IgD-negative memory B cell (primary cell): ENCODE measurements around the gene NPM1. TPM values are rescaled to one million over a fixed set of nuclear protein-coding genes. Genes with fewer than 3 reads are reported as not detected.
"Not testable (repeated sequence)": the region's sequence is repeated elsewhere in the genome, so short reads cannot be mapped to it uniquely, and the experiment has no call there.

ENCODE experiments used
- H3K27ac Mint-ChIP-seq, 3 donors: one replicate each; pipeline ENCODE4 v1.8.0; 2020 to 2022; ENCODE audit warnings: mild to moderate bottlenecking in 3 of 3, mixed read lengths in 3 of 3, moderate library complexity in 1 of 3
- H3K27me3 Mint-ChIP-seq: one replicate; pipeline ENCODE4 v1.8.0; 2021; ENCODE audit warnings: mixed read lengths
- H3K36me3 Mint-ChIP-seq: one replicate; pipeline ENCODE4 v1.8.0; 2020; ENCODE audit warnings: mild to moderate bottlenecking, mixed read lengths
- H3K4me1 Mint-ChIP-seq, 3 donors: one replicate each; pipeline ENCODE4 v1.8.0; 2020 to 2022; ENCODE audit warnings: mixed read lengths in 3 of 3, mild to moderate bottlenecking in 1 of 3
- H3K4me3 Mint-ChIP-seq, 4 donors: one replicate each; pipeline ENCODE4 v1.8.0; 2020 to 2022; ENCODE audit warnings: mild to moderate bottlenecking in 4 of 4, mixed read lengths in 4 of 4, moderate library complexity in 3 of 4
- H3K9me3 Mint-ChIP-seq, 3 donors: one replicate each; pipeline ENCODE4 v1.8.0; 2020 to 2021; ENCODE audit warnings: mixed read lengths in 3 of 3, mild to moderate bottlenecking in 1 of 3
- polyA plus RNA-seq: library from polyadenylated mRNA; unstranded; fragments of 300-500 nt; fragmentation: Illumina TruSeq; gene quantifications from one replicate; pipeline ENCODE4 v1.2.3, GENCODE V29; 2021

Gene NPM1
- polyA plus RNA-seq, 1 donor from 2014 or later: 715 TPM

GRCh38 chr5:171395042-171395441, 7.4 kb downstream of the NPM1 start:
- Mint-ChIP-seq H3K4me3 (peak overlapping the region in 1 of 4 donors; percentile 11), H3K36me3 (peaks cover 14% of the 10 kb centered on the region)

DNA sequence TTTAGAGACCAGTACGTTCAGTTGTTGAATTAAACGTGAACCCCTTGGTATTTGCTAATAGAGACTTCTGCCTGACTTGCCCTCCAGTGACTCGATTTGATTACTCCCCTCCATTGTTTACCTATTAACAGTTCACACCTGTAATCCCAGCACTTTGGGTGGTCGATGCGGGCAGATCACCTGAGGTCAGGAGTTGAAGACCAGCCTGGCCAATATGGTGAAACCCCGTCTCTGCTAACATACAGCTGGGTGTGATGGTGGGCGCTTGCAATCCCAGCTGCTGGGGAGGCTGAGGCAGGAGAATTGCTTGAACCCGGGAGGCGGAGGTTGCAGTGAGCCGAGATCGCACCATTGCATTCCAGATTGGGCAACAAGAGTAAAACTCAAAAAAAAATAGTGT, 8.9 kb downstream of the NPM1 start:
- peaks cover 29 to 34% (median 29%) of the 10 kb centered on the region in 3 donors for H3K4me1 Mint-ChIP-seq
- not testable (repeated sequence) for H3K27ac Mint-ChIP-seq, H3K9me3 Mint-ChIP-seq, H3K27me3 Mint-ChIP-seq
- H3K36me3 Mint-ChIP-seq: peaks cover 17% of the 10 kb centered on the region
- peak overlapping the region in 2 of 4 donors; percentile 22 to 28 for H3K4me3 Mint-ChIP-seq

More at GRCh38 chr5:171395042-171395441, 7.4 kb downstream of the NPM1 start:
- peaks cover 36 to 46% (median 40%) of the 10 kb centered on the region in 3 donors for H3K4me1 Mint-ChIP-seq
- H3K27me3 Mint-ChIP-seq: no peaks in the 10 kb centered on the region
- peak overlapping the region in 2 of 3 donors; percentile 53 to 73 for H3K27ac Mint-ChIP-seq
- H3K9me3 Mint-ChIP-seq: no peaks in the 10 kb centered on the region

DNA sequence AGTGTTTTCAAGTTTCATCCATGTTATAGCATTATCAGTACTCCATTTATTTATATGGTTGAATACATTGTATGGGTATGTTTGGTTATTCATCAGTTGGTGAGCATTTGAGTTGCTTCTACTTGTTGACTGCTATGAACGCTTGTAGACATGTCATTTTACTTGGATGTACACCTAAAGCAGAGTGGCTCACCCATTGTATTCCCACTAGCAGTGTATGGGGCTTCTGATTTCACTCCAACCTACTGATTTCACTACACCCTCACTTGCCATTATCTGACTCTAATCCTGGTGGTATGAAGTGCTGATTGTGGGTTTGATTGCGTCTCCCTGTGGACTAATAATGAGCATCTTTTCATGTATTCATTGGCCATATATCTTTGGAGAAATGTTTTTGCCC, 9.5 kb downstream of the NPM1 start:
- H3K27ac Mint-ChIP-seq: no peak overlapping the region
- no peaks in the 10 kb centered on the region for H3K9me3 Mint-ChIP-seq
- H3K36me3 Mint-ChIP-seq: peaks cover 20% of the 10 kb centered on the region
- peak overlapping the region in 2 of 4 donors; percentile 22 to 28 for H3K4me3 Mint-ChIP-seq
- peaks cover 30 to 34% (median 31%) of the 10 kb centered on the region in 3 donors for H3K4me1 Mint-ChIP-seq
- H3K27me3 Mint-ChIP-seq: no peaks in the 10 kb centered on the region

DNA sequence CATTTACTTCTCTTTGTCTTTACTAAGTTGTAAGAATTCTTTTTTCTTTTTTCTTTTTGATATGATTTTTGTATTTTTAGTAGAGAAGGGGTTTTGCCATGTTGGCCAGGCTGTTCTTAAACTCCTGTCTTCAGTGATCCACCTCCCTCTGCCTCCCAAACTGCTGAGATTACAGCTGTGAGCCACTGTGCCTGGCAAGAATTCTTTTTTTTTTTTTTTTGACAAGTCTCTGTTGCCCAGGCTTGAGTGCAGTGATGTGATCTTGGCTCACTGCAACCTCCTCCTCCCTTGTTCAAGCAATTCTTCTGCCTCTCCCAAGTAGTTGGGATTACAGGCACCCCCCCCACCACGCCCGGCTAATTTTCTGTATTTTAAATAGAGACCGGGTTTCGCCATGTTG, 9.9 kb downstream of the NPM1 start:
- peak overlapping the region in 1 of 3 donors; percentile 80 for H3K27ac Mint-ChIP-seq
- no peaks in the 10 kb centered on the region for H3K9me3 Mint-ChIP-seq
- H3K4me3 Mint-ChIP-seq: no peak overlapping the region
- H3K4me1 Mint-ChIP-seq: peaks cover 27 to 31% (median 29%) of the 10 kb centered on the region in 3 donors
- no peaks in the 10 kb centered on the region for H3K27me3 Mint-ChIP-seq
- peaks cover 20% of the 10 kb centered on the region for H3K36me3 Mint-ChIP-seq

GRCh38 chr5:171398660-171399059, 11.0 kb downstream of the NPM1 start:
- H3K4me3 Mint-ChIP-seq, H3K27me3 Mint-ChIP-seq, H3K9me3 Mint-ChIP-seq: not testable (repeated sequence)
- H3K27ac Mint-ChIP-seq: peak overlapping the region in 1 of 3 donors; percentile 80
- H3K36me3 Mint-ChIP-seq: peaks cover 15% of the 10 kb centered on the region
- H3K4me1 Mint-ChIP-seq: peaks cover 21 to 25% (median 23%) of the 10 kb centered on the region in 3 donors

DNA sequence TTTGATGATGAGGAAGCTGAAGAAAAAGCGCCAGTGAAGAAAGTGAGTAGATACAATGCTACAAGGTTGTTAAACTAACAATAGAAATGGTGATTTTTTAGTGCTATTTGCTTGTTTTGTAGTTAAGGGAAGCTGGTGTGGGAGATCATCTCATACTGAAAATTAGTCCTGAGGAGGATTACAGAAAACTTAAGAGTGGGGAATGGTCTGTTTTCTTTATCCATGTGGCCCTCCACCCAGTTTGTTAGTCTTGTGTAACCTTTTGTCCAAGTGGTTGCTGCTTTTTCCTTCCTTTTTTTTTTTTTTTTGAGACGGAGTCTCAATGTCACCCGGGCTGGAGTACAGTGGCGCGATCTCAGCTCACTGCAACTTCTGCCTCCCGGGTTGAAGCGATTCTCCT, 12.5 kb downstream of the NPM1 start:
- H3K4me3 Mint-ChIP-seq: no peak overlapping the region
- H3K9me3 Mint-ChIP-seq: no peaks in the 10 kb centered on the region
- H3K27me3 Mint-ChIP-seq: no peaks in the 10 kb centered on the region
- H3K27ac Mint-ChIP-seq: peak overlapping the region in 1 of 3 donors; percentile 73
- H3K4me1 Mint-ChIP-seq: peaks cover 21 to 25% (median 23%) of the 10 kb centered on the region in 3 donors
- peaks cover 15% of the 10 kb centered on the region for H3K36me3 Mint-ChIP-seq

DNA sequence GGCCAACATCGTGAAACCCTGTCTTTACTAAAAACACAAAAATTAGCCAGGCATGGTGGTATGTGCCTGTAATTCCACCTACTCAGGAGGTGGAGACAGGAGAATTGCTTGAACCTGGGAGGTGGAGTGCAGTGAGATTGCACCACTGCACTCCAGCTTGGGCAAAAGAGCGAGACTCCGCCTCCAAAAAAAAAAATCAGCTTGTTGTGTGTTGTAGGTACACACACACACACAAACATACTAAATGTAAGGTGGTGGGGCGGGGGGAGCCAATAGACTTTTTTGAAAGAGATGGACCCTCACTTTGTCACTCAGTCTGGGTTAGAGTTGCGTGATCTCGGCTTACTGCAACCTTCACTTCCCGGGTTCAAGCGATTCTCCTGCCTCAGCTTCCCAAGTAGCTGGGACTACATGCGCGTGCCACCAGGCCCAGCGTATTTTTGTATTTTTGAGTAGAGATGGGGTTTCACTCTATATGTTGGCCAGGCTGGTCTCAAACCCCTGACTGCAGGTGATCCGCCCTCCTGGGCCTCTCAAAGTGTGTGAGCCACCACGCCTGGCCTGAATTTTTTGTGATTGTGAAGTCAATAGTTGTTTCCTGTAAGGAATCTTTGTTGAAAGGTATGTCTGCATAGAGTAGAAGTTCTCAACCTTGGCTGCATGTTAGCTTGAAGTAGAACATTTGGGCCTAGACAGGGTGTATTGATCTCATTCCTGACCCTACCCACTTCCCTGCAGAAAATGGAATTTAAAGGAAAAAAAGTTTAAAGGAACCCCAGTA, 13.7 kb downstream of the NPM1 start:
- H3K27me3 Mint-ChIP-seq: no peaks in the 10 kb centered on the region
- peak overlapping the region in 1 of 3 donors; percentile 39 for H3K27ac Mint-ChIP-seq
- no peaks in the 10 kb centered on the region for H3K9me3 Mint-ChIP-seq
- H3K4me3 Mint-ChIP-seq: no peak overlapping the region
- peaks cover 18 to 30% (median 21%) of the 10 kb centered on the region in 3 donors for H3K4me1 Mint-ChIP-seq
- peaks cover 12% of the 10 kb centered on the region for H3K36me3 Mint-ChIP-seq

DNA sequence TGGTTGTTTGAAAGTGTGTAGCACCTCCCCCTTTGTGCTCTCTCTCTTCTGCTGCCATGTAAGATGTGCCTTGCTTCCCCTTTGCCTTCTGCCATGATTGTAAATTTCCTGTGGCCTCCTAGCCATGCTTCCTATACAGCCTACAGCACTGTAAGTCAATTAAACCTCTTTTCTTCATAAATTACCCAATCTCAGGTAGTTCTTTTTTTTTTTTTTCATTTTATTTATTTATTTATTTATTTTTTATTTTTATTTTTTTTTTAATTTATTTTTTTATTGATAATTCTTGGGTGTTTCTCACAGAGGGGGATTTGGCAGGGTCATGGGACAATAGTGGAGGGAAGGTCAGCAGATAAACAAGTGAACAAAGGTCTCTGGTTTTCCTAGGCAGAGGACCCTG, 15.1 kb downstream of the NPM1 start:
- H3K4me1 Mint-ChIP-seq: peaks cover 9 to 23% (median 16%) of the 10 kb centered on the region in 3 donors
- not testable (repeated sequence) for H3K4me3 Mint-ChIP-seq, H3K27me3 Mint-ChIP-seq, H3K27ac Mint-ChIP-seq, H3K36me3 Mint-ChIP-seq, H3K9me3 Mint-ChIP-seq

- Mint-ChIP-seq H3K27ac (peak overlapping the region in 1 of 3 donors; percentile 61), H3K27me3 (no peaks in the 10 kb centered on the region), H3K4me1 (peaks cover 4 to 14% (median 9%) of the 10 kb centered on the region in 3 donors), H3K4me3 (no peak overlapping the region), H3K9me3 (no peaks in the 10 kb centered on the region), H3K36me3 (peaks cover 8% of the 10 kb centered on the region)
Observed at GRCh38 chr5:171405615-171406014, 18.0 kb downstream of the NPM1 start.

GRCh38 chr5:171407234-171407633, 19.6 kb downstream of the NPM1 start:
- Mint-ChIP-seq H3K27me3 (no peaks in the 10 kb centered on the region), H3K4me3 (no peak overlapping the region), H3K36me3 (peaks cover 2% of the 10 kb centered on the region), H3K27ac (no peak overlapping the region), H3K9me3 (no peaks in the 10 kb centered on the region), H3K4me1 (peaks cover 0 to 14% (median 6%) of the 10 kb centered on the region in 3 donors)

DNA sequence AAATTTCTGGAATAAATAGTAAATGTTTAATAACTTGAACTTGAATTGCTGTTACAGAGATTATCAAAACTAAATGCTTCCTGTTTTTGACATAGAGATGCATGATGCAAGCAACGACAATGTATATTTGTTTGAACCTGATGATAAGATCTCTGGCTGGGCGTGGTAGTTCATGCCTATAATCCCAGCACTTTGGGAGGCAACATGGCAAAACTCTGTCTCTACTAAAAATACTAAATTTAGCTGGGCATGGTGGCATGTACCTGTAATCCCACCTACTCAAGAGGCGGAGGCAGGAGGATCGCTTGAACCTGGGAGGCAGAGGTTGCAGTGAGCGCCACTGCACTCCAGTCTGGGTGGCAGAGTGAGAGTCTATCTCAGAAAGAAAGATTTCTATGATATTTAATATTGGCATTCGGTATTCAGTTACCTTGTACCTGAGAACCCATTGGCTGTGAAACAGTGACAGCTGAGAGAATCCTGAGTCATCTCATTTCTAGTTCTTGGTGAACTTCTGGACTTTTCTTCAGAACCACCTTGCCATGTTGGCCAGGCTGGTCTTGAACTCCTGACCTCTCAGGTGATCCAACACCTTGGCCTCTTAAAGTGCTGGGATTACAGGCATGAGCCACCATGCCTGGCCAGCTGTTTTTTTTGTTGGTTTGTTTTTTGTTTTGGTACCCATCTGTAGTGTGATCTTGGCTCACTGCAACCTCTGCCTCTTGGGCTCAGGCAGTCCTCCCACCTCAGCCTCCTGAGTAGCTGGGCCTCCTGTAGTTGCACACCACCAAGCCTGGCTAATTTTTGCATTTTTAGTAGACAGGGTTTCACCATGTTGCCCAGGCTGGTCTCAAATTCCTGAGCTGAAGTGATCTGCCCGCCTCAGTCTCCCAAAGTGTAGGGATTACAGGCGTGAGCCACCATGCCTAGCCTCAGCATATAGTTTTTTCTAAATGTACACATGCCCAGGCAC, 21.8 kb downstream of the NPM1 start:
- peak overlapping the region in 2 of 3 donors; percentile 51 to 83 for H3K27ac Mint-ChIP-seq
- no peaks in the 10 kb centered on the region for H3K9me3 Mint-ChIP-seq

GRCh38 chr5:171410181-171410580, 22.5 kb downstream of the NPM1 start:
- H3K4me1 Mint-ChIP-seq: peaks cover 0 to 14% (median 6%) of the 10 kb centered on the region in 3 donors
- no peak overlapping the region for H3K4me3 Mint-ChIP-seq
- H3K27me3 Mint-ChIP-seq: no peaks in the 10 kb centered on the region
- H3K36me3 Mint-ChIP-seq: peaks cover 5% of the 10 kb centered on the region
- H3K27ac Mint-ChIP-seq: no peak overlapping the region
- no peaks in the 10 kb centered on the region for H3K9me3 Mint-ChIP-seq

More for the DNA sequence above, 21.8 kb downstream of the NPM1 start:
- H3K4me3 Mint-ChIP-seq: no peak overlapping the region
- H3K36me3 Mint-ChIP-seq: peaks cover 5% of the 10 kb centered on the region
- no peaks in the 10 kb centered on the region for H3K27me3 Mint-ChIP-seq
- peaks cover 0 to 14% (median 6%) of the 10 kb centered on the region in 3 donors for H3K4me1 Mint-ChIP-seq

- no peak overlapping the region for H3K27ac Mint-ChIP-seq
- no peaks in the 10 kb centered on the region for H3K27me3 Mint-ChIP-seq
- H3K4me1 Mint-ChIP-seq: peaks cover 0 to 4% (median 2%) of the 10 kb centered on the region in 3 donors
- H3K9me3 Mint-ChIP-seq: no peaks in the 10 kb centered on the region
- H3K4me3 Mint-ChIP-seq: no peak overlapping the region
- peaks cover 5% of the 10 kb centered on the region for H3K36me3 Mint-ChIP-seq
Observed at GRCh38 chr5:171412186-171412585, 24.5 kb downstream of the NPM1 start.

DNA sequence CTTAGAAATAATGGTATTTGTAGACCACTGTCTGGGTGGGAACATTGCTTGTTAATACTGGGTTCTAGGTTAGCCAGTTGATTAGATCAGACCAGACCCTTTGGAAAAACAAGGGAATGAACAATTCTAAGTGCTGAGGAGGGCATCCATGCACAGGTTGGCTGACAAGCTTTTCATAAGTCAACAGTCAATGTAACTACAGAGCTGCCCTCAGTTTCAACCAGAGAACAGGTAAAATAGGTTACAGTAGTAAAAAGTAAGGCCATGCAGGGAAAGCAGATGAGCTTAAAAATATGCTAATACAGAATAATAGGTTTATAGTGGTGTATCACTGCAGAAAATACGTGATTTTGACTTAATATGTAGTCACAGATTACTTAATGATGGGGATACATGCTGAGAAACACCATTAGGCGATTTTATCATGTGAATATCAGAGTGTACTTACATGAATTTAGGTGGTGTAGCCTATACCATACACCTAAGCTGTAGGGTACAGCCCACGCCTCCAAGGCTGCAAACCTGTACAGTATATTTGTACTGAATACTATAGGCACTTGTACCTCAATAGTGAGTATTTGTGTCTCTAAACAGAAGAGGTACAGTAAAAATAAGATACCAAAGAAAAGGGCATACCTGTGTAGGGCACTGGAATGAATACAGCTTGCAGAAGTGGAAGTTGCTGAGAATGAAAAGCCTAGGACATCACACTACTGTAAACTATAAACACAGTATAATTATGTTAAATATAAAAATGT, 25.7 kb downstream of the NPM1 start:
- peaks cover 5% of the 10 kb centered on the region for H3K36me3 Mint-ChIP-seq
- no peaks in the 10 kb centered on the region for H3K9me3 Mint-ChIP-seq
- H3K27me3 Mint-ChIP-seq: peaks cover under 1% of the 10 kb centered on the region
- H3K4me1 Mint-ChIP-seq: peaks cover 0 to 8% (median under 1%) of the 10 kb centered on the region in 3 donors
- no peak overlapping the region for H3K4me3 Mint-ChIP-seq
- H3K27ac Mint-ChIP-seq: no peak overlapping the region
